GM21381 (cell line): ENCODE results near the gene GZMH.
"Not testable (repeated sequence)": the region's sequence is repeated elsewhere in the genome, so short reads cannot be mapped to it uniquely, and the experiment has no call there.

ENCODE experiments used
- ATAC-seq: cut with Tn5 transposase; IDR thresholded peaks from one replicate; pipeline ENCODE4 v1.9.1; 2021; ENCODE audit warnings: mild to moderate bottlenecking, moderate library complexity; ENCODE audit not compliant: unreplicated experiment

The GZMH gene

DNA sequence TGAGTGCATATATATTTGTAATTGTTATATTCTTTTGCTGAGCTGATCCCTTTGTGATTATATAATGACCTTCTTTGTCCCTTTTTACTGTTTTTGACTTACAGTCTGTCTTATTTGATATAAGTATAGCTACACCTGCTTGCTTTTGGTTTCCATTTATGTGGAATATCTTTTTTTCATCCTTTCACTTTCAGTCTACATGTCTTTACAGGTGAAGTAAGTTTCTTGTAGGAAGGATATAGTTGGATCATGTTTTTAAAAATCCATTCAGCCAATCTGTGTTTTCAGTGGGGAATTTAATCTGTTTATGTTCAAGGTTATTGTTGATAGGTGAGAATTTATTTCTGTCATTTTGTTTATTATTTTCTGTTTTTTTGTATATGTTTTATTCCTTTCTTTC lies 12.1 kb downstream of the GZMH start:
- ATAC-seq = no peak

DNA sequence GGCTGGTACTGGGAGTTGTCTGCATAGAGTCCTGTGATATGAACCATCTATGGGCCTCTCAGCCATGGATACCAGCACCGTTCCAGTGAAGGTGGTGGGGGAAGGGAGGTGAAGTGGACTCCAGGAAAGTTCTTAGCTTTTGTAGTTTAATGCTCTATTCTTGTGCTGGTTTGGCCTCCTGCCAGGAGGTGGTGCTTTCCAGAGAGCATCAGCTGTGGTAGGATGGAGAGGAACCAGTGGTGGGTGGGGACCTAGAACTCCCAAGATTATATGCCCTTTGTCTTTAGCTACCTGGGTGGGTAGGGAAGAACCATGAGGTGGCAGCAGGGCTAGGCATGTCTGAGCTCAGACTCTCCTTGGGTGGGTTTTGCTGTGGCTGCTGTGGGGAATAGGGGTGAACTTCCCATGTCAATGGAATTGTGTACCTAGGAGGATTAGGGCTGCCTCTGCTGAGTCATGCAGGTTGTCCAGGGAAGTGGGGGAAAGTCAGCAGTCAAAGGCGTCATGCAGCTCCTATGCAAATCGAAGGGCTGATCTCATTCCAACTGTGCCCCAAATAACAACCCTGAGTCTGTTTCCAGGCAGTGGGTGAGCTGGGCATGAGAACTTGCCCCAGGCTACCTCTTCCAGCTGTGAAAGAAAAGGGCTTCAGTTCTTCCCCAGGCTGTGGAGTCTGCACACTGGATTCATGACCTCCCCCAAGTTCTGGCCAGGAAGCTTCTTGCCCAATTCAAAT lies 14.2 kb downstream of the GZMH start:
- ATAC-seq = no peak

DNA sequence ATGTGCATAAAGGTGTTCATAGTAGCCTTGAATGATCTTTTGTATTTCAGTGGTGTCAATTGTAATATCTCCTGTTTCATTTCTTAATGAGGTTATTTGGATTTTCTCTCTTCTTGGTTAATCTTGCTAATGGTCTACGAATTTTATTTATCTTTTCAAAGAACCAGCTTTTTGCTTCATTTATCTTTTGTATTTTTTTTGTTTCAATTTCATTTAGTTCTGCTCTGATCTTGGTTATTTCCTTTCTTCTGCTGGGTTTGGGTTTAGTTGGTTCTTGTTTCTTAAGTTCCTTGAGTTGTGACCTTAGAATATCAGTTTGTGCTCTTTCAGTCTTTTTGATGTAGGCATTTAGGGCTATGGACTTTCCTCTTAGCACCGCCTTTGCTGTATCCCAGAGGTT lies 18.5 kb downstream of the GZMH start:
- not testable (repeated sequence) for ATAC-seq

DNA sequence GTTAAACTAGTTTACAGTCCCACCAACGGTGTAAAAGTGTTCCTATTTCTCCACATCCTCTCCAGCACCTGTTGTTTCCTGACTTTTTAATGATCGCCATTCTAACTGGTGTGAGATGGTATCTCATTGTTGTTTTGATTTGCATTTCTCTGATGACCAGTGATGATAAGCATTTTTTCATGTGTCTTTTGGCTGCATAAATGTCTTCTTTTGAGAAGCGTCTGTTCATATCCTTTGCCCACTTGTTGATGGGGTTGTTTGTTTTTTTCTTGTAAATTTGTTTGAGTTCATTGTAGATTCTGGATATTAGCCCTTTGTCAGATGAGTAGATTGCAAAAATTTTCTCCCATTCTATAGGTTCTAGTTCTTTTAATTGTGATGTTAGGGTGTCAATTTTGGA lies 25.1 kb downstream of the GZMH start:
- not testable (repeated sequence) for ATAC-seq

DNA sequence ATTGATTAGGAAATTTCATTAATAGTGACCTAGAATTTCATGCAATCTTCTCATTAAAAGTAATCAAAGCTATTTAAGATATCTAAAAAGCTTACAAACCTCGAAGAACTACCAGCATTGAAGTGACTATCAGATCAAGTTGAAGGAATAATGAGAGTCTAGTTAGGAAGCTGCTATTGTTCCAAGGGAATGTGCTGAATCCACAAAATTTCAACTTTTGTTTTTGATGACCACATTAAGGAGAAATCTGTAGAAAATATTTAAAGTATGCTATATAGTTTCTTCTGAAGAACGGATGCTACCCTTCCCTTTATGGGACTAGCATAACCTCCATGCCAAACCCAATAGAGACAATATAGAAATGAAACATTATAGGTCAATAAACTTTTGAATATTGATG lies 30.9 kb downstream of the GZMH start:
- no peak for ATAC-seq

DNA sequence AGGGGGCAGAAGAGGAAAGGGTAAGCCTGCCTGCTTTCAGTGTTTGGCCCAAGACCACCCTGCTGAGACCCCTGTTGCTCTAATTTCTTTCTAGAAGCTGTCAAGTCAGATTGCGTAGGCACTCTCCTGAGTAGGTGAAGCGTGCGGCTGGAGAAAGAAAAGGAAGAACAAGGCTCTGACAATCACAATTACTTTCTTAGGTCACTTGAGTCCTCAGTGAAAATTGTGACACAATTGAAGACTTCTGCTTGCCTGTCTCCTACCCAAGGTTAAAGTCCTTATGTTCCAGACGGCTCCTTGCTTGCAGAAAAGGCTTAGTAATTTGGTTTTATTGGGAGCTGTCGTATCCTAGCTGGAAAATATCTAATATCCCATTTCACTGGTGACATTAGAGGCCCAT lies 32.7 kb downstream of the GZMH start:
- no peak for ATAC-seq

DNA sequence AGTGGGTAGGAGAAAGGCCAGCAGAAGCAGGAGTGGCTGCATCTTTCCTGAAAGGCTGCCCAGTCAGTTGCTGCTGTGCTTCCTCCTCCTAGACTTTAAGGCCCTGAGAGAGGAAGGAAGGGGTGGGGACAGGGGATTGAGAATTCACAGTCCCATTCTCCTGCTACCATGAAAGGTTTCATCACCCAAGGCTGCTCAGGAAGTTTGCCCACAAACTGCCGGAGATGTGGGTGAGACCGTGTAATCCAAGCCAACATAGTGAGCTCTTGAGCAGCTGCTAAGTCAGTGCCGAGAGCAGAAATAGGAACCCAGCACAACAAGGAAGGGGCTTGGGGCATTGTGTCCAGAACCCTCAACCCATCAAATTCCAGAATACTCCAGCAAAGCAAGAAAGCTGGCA lies 33.3 kb downstream of the GZMH start, which contains the start of gene CTSG:
Gene CTSG (minus strand): TSS at position 69 of the 400 bp plus-strand sequence. CDS start 27 bp downstream, at position 42.
- no peak for ATAC-seq

DNA sequence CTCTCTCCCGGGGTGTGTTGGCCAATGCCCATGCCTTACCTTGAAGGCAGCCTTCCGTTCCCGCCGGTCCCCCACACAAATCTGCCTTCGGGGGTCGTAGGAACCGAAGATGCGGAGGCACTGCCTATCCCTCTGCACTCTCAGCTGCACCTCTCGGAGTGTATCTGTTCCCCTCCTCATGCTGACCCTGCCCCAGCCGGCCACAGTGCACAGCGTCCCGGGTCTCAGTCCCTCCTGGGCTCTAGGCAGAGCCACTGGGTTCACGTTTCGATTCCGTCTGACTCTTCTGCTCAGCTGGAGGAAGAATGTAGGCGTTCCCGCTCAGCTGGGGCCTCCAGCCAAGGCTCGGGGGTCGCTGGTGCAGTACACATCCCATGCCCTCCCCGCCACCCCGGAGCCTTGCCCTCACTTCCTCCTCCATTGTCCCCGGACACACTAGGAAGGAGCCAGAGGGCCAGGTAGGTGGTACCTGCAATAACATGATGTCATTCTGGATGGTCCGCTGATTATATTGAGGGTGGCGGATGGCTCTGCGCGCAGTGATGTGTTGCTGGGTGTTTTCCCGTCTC lies 35.2 kb downstream of the GZMH start:
- no peak for ATAC-seq

DNA sequence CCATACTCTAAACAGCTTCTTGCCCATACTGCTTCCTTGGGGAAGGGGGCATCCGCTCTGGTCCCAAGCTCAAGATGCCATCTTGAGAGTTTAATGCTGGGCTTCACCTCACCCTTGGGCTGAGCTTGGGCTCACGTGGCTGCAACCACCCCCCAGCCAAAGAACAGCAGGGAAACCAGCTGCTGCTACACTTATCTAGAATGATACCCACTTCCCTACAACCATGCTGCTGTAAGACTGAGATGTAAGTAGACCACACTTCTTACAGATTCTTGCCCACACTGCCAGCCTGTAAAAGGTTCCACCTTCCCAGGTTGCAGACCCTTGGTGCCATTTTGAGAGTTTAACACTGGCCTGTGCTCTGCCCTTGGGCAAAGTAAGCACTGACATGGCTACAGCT lies 43.2 kb downstream of the GZMH start:
- no peak for ATAC-seq

DNA sequence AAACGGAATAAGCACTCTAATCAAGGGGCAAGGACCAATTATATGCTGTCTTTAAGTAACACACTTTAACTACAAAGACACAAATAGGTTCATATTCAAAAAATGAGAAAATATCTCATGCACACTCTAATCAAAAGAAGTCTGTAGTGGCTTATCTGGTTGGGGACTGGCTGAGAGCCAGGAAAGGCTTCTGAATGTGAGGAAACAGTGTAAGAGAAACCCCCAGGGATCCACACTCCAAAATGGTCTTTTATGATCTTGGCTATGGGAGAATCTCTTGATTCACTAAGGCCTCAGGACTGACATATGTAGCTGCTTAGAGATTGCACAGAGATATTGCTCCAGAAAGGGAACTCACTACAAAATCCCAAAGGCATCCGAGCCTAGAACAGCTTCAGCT lies 43.7 kb downstream of the GZMH start:
- no peak for ATAC-seq

DNA sequence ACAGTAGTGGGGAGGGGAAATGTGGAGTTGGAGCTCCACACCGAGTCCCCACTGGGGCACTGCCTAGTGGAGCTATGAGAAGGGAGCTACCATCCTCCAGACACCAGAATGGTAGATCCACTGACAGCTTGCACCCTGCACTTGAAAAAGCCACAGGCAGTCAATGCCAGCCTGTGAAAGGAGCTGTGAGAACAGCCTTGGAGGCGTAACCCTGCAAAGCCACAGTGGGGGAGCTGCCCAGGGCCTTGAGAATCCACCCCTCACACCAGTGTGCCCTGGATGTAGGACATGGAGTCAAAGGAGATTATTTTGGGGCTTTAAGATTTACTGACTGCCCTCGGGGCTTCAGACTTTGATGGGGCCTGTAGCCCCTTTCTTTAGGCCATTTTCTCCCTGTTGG lies 46.0 kb downstream of the GZMH start:
- ATAC-seq = no peak

DNA sequence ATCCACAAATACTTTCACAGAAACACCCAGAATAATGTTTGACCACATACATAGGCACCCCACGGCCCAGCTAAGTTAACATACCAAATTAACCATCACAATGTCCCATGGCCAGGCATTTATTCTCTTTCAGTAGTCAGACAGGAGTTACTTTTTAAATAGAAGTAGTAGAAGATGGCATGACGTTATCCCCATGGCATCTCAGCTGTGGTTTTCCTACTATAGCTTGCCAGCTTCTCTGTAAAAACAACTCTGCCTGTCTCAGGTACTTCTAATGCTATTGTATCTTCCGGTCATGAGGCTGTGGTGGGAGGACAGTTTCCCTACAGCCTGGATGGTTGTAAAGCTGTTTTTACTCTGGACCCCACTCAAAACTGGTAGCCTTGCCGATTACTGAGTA lies 52.7 kb downstream of the GZMH start:
- ATAC-seq = no peak
